H7 (cell line): ENCODE measurements around the gene PTCH1. TPM values are rescaled to one million over a fixed set of nuclear protein-coding genes. Genes with fewer than 3 reads are reported as not detected.

ENCODE experiments used
- DNase-seq: peaks from one replicate; pipeline ENCODE4 v3.0.0; 2012
- H3K27me3 ChIP-seq: 2 replicates; pipeline ENCODE4 v1.6.0; 2011; ENCODE audit warnings: mild to moderate bottlenecking, low read length; ENCODE audit not compliant: control insufficient read depth, insufficient read depth
- H3K36me3 ChIP-seq: replicated peaks from 2 replicates; pipeline ENCODE4 v1.5.1; 2011; ENCODE audit warnings: low read length; ENCODE audit not compliant: control insufficient read depth, insufficient read depth
- H3K4me3 ChIP-seq: 2 replicates; pipeline ENCODE4 v1.5.1; 2011; ENCODE audit warnings: low read depth, mild to moderate bottlenecking, control low read depth, low read length, moderate library complexity; ENCODE audit not compliant: insufficient read depth
- total RNA-seq: library from RNA; depleted of rRNA; stranded (reverse); fragments of >200 nt; shearing (Covaris generic); gene quantifications from 2 replicates; pipeline ENCODE4 v1.2.3, GENCODE V29; 2014

Gene PTCH1
- total RNA-seq, 1 experiment from 2014 or later, result 14.0 TPM

GRCh38 chr9:95521699-95522098 is 4.9 kb upstream of the PTCH1 start:
- Histone ChIP-seq H3K36me3 (no peaks in the 10 kb centered on the region), H3K4me3 (no peak overlapping the region), H3K27me3 (peaks cover 37% of the 10 kb centered on the region)
- no peak for DNase-seq

- DNase-seq, result no peak
- H3K27me3 ChIP-seq, result peaks cover 73% of the 10 kb centered on the region
- H3K4me3 ChIP-seq, result peak overlapping the region; percentile 50
- H3K36me3 ChIP-seq, result no peaks in the 10 kb centered on the region
Observed at GRCh38 chr9:95517559-95518425, 1.0 kb upstream of the PTCH1 start.

- Histone ChIP-seq H3K27me3 (peaks cover 69% of the 10 kb centered on the region), H3K36me3 (no peaks in the 10 kb centered on the region), H3K4me3 (peak overlapping the region; percentile 52)
- peak; percentile 69 for DNase-seq
Observed at GRCh38 chr9:95516221-95516733, 494 bp downstream of the PTCH1 start.

- H3K4me3 ChIP-seq, result peak overlapping the region; percentile 52
- no peaks in the 10 kb centered on the region for H3K36me3 ChIP-seq
- peaks cover 69% of the 10 kb centered on the region for H3K27me3 ChIP-seq
- peak; percentile 85 for DNase-seq
Observed at GRCh38 chr9:95515272-95516113, 1.3 kb downstream of the PTCH1 start.

GRCh38 chr9:95514342-95514741 is 2.4 kb downstream of the PTCH1 start:
- no peaks in the 10 kb centered on the region for H3K36me3 ChIP-seq
- peaks cover 60% of the 10 kb centered on the region for H3K27me3 ChIP-seq
- H3K4me3 ChIP-seq, result no peak overlapping the region
- DNase-seq, result no peak

- Histone ChIP-seq H3K36me3 (no peaks in the 10 kb centered on the region), H3K4me3 (no peak overlapping the region), H3K27me3 (peaks cover 55% of the 10 kb centered on the region)
- no peak for DNase-seq
Observed at GRCh38 chr9:95513711-95514110, 3.1 kb downstream of the PTCH1 start.

GRCh38 chr9:95512709-95513095 is 4.1 kb downstream of the PTCH1 start:
- peak; percentile 40 for DNase-seq
- no peak overlapping the region; the same call in 1 of the 2 replicates for H3K4me3 ChIP-seq

GRCh38 chr9:95511952-95512708 is 4.6 kb downstream of the PTCH1 start:
- peak overlapping the region; percentile 56 for H3K4me3 ChIP-seq
- peaks cover 39% of the 10 kb centered on the region for H3K27me3 ChIP-seq
- DNase-seq, result peak; percentile 54
- no peaks in the 10 kb centered on the region for H3K36me3 ChIP-seq

More at GRCh38 chr9:95512709-95513095, 4.1 kb downstream of the PTCH1 start:
- H3K27me3 ChIP-seq, result peaks cover 45% of the 10 kb centered on the region
- H3K36me3 ChIP-seq, result no peaks in the 10 kb centered on the region

- no peak for DNase-seq
- peak overlapping the region; percentile 56 for H3K4me3 ChIP-seq
- no peaks in the 10 kb centered on the region for H3K36me3 ChIP-seq
- peaks cover 34% of the 10 kb centered on the region for H3K27me3 ChIP-seq
Observed at GRCh38 chr9:95511616-95511931, 5.2 kb downstream of the PTCH1 start.

GRCh38 chr9:95510709-95511615 is 5.8 kb downstream of the PTCH1 start:
- Histone ChIP-seq H3K4me3 (peak overlapping the region; percentile 78), H3K36me3 (no peaks in the 10 kb centered on the region), H3K27me3 (peaks cover 31% of the 10 kb centered on the region)
- peak; percentile 94 for DNase-seq

- peaks cover 22% of the 10 kb centered on the region for H3K27me3 ChIP-seq
- H3K36me3 ChIP-seq, result no peaks in the 10 kb centered on the region
- DNase-seq, result no peak
- peak overlapping the region; percentile 78 for H3K4me3 ChIP-seq
Observed at GRCh38 chr9:95509851-95510708, 6.7 kb downstream of the PTCH1 start.

- DNase-seq, result peak; percentile 87
- peaks cover 13% of the 10 kb centered on the region for H3K27me3 ChIP-seq
- peak overlapping the region; percentile 78 for H3K4me3 ChIP-seq
- no peaks in the 10 kb centered on the region for H3K36me3 ChIP-seq
Observed at GRCh38 chr9:95508968-95509850, 7.6 kb downstream of the PTCH1 start.
